WTC11 (cell line): ENCODE results near the gene RASGRF2. TPM values are rescaled to one million over a fixed set of nuclear protein-coding genes. Genes with fewer than 3 reads are reported as not detected.
A peak's percentile ranks its signal among the peaks of the same experiment; 100 is the strongest.

ENCODE experiments used
- ATAC-seq: fragments of 200-7000 bp; cut with Tn5 transposase; 2 replicates; pipeline ENCODE4 v1.10.0; 2021; ENCODE audit warnings: mild to moderate bottlenecking, moderate library complexity
- CTCF ChIA-PET: fragments of 300-600 bp; sonication (Branson Sonifier 250); formaldehyde crosslinking; loops from one replicate; lab custom pipeline; 2021; ENCODE audit warnings: antibody characterized with exemption; lab: Charles Lee
- POLR2A ChIA-PET: fragments of 350-600 bp; sonication (Branson Sonifier 250); formaldehyde crosslinking; loops from one replicate; lab custom pipeline; 2021; ENCODE audit warnings: antibody characterized with exemption; lab: Charles Lee
- DNase-seq: peaks from one replicate; pipeline ENCODE4 v3.0.0; 2021; ENCODE audit warnings: low spot score
- H3K27ac Mint-ChIP-seq: 2 replicates; pipeline ENCODE4 v1.8.0; 2021; ENCODE audit warnings: mixed read lengths
- H3K27me3 Mint-ChIP-seq: 2 replicates; pipeline ENCODE4 v1.8.0; 2021; ENCODE audit warnings: low read depth, mild to moderate bottlenecking, moderate library complexity, mixed read lengths
- H3K36me3 Mint-ChIP-seq: 2 replicates; pipeline ENCODE4 v1.8.0; 2021; ENCODE audit warnings: mixed read lengths
- H3K4me1 Mint-ChIP-seq: 2 replicates; pipeline ENCODE4 v1.8.0; 2022; ENCODE audit warnings: mixed read lengths
- H3K4me3 Mint-ChIP-seq: 2 replicates; pipeline ENCODE4 v1.8.0; 2021; ENCODE audit warnings: mild to moderate bottlenecking, moderate library complexity, mixed read lengths
- H3K9me3 Mint-ChIP-seq: 2 replicates; pipeline ENCODE4 v1.8.0; 2021; ENCODE audit warnings: mixed read lengths
- AFF4 ChIP-seq: sonication (generic); formaldehyde crosslinking; IDR thresholded peaks from 2 replicates; pipeline ENCODE4 v1.8.1; 2023; ENCODE audit warnings: mild to moderate bottlenecking, missing genetic modification reagents, borderline replicate concordance
- ARID4B ChIP-seq: sonication (generic); formaldehyde crosslinking; IDR thresholded peaks from 2 replicates; pipeline ENCODE4 v1.8.0; 2023; ENCODE audit warnings: missing genetic modification reagents, mild to moderate bottlenecking, borderline replicate concordance
- ATF6 ChIP-seq: sonication (generic); formaldehyde crosslinking; IDR thresholded peaks from 2 replicates; pipeline ENCODE4 v1.8.1; 2023; ENCODE audit warnings: mild to moderate bottlenecking, missing genetic modification reagents
- CDX4 ChIP-seq: fragments of 250-450 bp; sonication (Bioruptor Pico); IDR thresholded peaks from 2 replicates; pipeline ENCODE4 v1.9.0; 2021; ENCODE audit warnings: moderate library complexity, mild to moderate bottlenecking, inconsistent platforms, borderline replicate concordance
- CREB1 ChIP-seq: sonication (generic); formaldehyde crosslinking; IDR thresholded peaks from 2 replicates; pipeline ENCODE4 v1.8.0; 2023; ENCODE audit warnings: mild to moderate bottlenecking, missing genetic modification reagents
- GABPB1 ChIP-seq: sonication (generic); formaldehyde crosslinking; IDR thresholded peaks from 2 replicates; pipeline ENCODE4 v1.8.1; 2023; ENCODE audit warnings: mild to moderate bottlenecking, missing genetic modification reagents
- MYBL2 ChIP-seq: sonication (generic); formaldehyde crosslinking; IDR thresholded peaks from 2 replicates; pipeline ENCODE4 v1.8.1; 2023; ENCODE audit warnings: mild to moderate bottlenecking, moderate library complexity, missing genetic modification reagents
- NFE2L1 ChIP-seq: sonication (generic); formaldehyde crosslinking; IDR thresholded peaks from 2 replicates; pipeline ENCODE4 v1.8.1; 2023; ENCODE audit warnings: missing genetic modification reagents
- SOX15 ChIP-seq: fragments of 250-450 bp; sonication (Bioruptor Pico); IDR thresholded peaks from 2 replicates; pipeline ENCODE4 v1.9.0; 2021; ENCODE audit warnings: mild to moderate bottlenecking
- TEAD1 ChIP-seq: sonication (generic); formaldehyde crosslinking; IDR thresholded peaks from 2 replicates; pipeline ENCODE4 v1.8.0; 2022; ENCODE audit warnings: mild to moderate bottlenecking, missing genetic modification reagents
- TP53 ChIP-seq: sonication (generic); formaldehyde crosslinking; IDR thresholded peaks from 2 replicates; pipeline ENCODE4 v1.8.1; 2023; ENCODE audit warnings: mild to moderate bottlenecking, missing genetic modification reagents
- ZMAT4 ChIP-seq: fragments of 250-450 bp; sonication (Bioruptor Pico); IDR thresholded peaks from 2 replicates; pipeline ENCODE4 v1.9.0; 2021; ENCODE audit warnings: mild to moderate bottlenecking
- ZNF219 ChIP-seq: sonication (generic); formaldehyde crosslinking; IDR thresholded peaks from 2 replicates; pipeline ENCODE4 v1.8.0; 2023; ENCODE audit warnings: missing genetic modification reagents, mild to moderate bottlenecking, borderline replicate concordance
- ZNF317 ChIP-seq: sonication (generic); formaldehyde crosslinking; IDR thresholded peaks from 2 replicates; pipeline ENCODE4 v1.8.1; 2023; ENCODE audit warnings: low read depth, mild to moderate bottlenecking, moderate library complexity, missing genetic modification reagents, borderline replicate concordance
- ZNF532 ChIP-seq: fragments of 250-450 bp; sonication (Bioruptor Pico); IDR thresholded peaks from 2 replicates; pipeline ENCODE4 v1.9.0; 2021; ENCODE audit warnings: mild to moderate bottlenecking, borderline replicate concordance
- total RNA-seq: library from RNA; stranded (reverse); gene quantifications from 3 replicates; pipeline ENCODE4 v1.2.3, GENCODE V29; 2021

Gene RASGRF2
- total RNA-seq, 1 experiment from 2014 or later: 17.6 TPM

GRCh38 chr5:81252904-81253303 lies 292.7 kb downstream of the RASGRF2 start:
- ChIA-PET CTCF (no interaction called here), POLR2A (no interaction called here)
- ATAC-seq (0 out of 2 replicates have a peak, but pooled peaks have one; percentile 17), DNase-seq (no peak)
- peaks cover 23% of the 10 kb centered on the region for H3K4me1 Mint-ChIP-seq
- peaks cover 6% of the 10 kb centered on the region; the same call in 1 of the 2 replicates for H3K36me3 Mint-ChIP-seq
- TF ChIP-seq TEAD1 (CRISPR knock-in tag) (no peak), GABPB1 (CRISPR knock-in tag) (no peak), NFE2L1 (no peak), ZNF219 (CRISPR knock-in tag) (no peak), ZNF532 (CRISPR knock-in tag) (no peak), CREB1 (CRISPR knock-in tag) (no peak), ARID4B (no peak), CDX4 (CRISPR knock-in tag) (no peak), TP53 (CRISPR knock-in tag) (no peak), ZMAT4 (no peak), AFF4 (CRISPR knock-in tag) (no peak), ZNF317 (no peak), SOX15 (no peak), ATF6 (CRISPR knock-in tag) (no peak), MYBL2 (CRISPR knock-in tag) (no peak)
- no peak overlapping the region for H3K4me3 Mint-ChIP-seq
- no peaks in the 10 kb centered on the region for H3K27me3 Mint-ChIP-seq
- no peaks in the 10 kb centered on the region for H3K9me3 Mint-ChIP-seq
- no peak overlapping the region for H3K27ac Mint-ChIP-seq
